ENCODE measurements around the gene GTF3C5. TPM values are rescaled to one million over a fixed set of nuclear protein-coding genes. Genes with fewer than 3 reads are reported as not detected.

The GTF3C5 gene
- total and polyA plus RNA-seq, 2 of the 4 experiments (the other 2 are of a cell fraction), result 49.1 to 52.3 TPM

- no peak overlapping the region for H3K4me3 ChIP-seq (ENCODE audit: insufficient read depth, low read depth, low read length)
- no peak for DNase-seq
- no peak overlapping the region for H3K4ac ChIP-seq (ENCODE audit: low read depth, low read length)
- in situ Hi-C loops (cut with MboI; ENCODE audit: low sequenced_read_pairs) (no loop called here), dilution Hi-C loops (cut with HindIII; ENCODE audit: low sequenced_read_pairs, unreplicated experiment) (no loop called here), intact Hi-C loops (cut with micrococcal nuclease) (no loop called here)
- H3K56ac ChIP-seq (ENCODE audit: extremely low read depth, insufficient read depth, low read length), result no peak overlapping the region
- H4K5ac ChIP-seq (ENCODE audit: low read depth, low read length), result no peak overlapping the region
- no peaks in the 10 kb centered on the region for H3K79me1 ChIP-seq (ENCODE audit: low read depth in 1 of 2, low read length in 2 of 2)
- no peak overlapping the region for H3K27ac ChIP-seq (ENCODE audit: insufficient read depth, low read length)
- H2BK120ac ChIP-seq (ENCODE audit: low read depth, low read length), result no peak overlapping the region
- ATAC-seq (ENCODE audit: low read depth), result no peak
- no peak overlapping the region for H3K4me2 ChIP-seq (ENCODE audit: low read depth, low read length)
- no peaks in the 10 kb centered on the region for H3K4me1 ChIP-seq (ENCODE audit: control insufficient read depth, insufficient read depth, low read length)
- no peak overlapping the region for H2AK5ac ChIP-seq (ENCODE audit: low read depth, low read length)
- POLR2A ChIA-PET (ENCODE audit: unreplicated experiment), result no interaction called here
- H4K8ac ChIP-seq (ENCODE audit: low read depth in 2 of 2, low read length in 2 of 2), result no peak overlapping the region
- no peak overlapping the region for H2BK15ac ChIP-seq (ENCODE audit: low read depth, low read length)
- no peaks in the 10 kb centered on the region for H3K27me3 ChIP-seq (ENCODE audit: control insufficient read depth, insufficient read depth, low read length)
- no peak overlapping the region for H3K14ac ChIP-seq (replicated peaks; ENCODE audit: low read depth, low read length)
- H2BK5ac ChIP-seq (ENCODE audit: low read depth, low read length, poor library complexity, severe bottlenecking), result no peak overlapping the region
- peaks cover 2% of the 10 kb centered on the region; the same call in 1 of the 2 replicates for H3K36me3 ChIP-seq (ENCODE audit: control insufficient read depth, insufficient read depth, low read length)
- CTCF ChIA-PET, result interaction anchor here (0.6 kb wide), 1 partner anchor 23 kb away, joined by 5 read pairs; no protein-coding TSS in a partner anchor
- 0 out of 2 replicates have a peak, but pooled peaks cover 3% of the 10 kb centered on the region for H3K9me1 ChIP-seq (ENCODE audit: insufficient read depth, low read length)
- no peaks in the 10 kb centered on the region; the same call in 1 of the 2 replicates for H4K20me1 ChIP-seq (ENCODE audit: insufficient read depth, low read length)
- WGBS, 2 experiments (ENCODE audit: extremely low coverage in 2 of 2, insufficient read length in 1 of 2), result 90% methylated on average over 4 of the region's 11 CpGs; no CpG with 5 or more reads in 1 of the 2 experiments
- H2BK20ac ChIP-seq (ENCODE audit: low read depth, low read length), result no peak overlapping the region
- no peak for TF ChIP-seq CEBPB (IDR thresholded peaks at IDR 0.05; ENCODE audit: low read depth, low read length)
- TF ChIP-seq RFX5 (IDR thresholded peaks at IDR 0.05; ENCODE audit: low read depth, low read length), result no peak
- no peak for TF ChIP-seq MXI1 (IDR thresholded peaks at IDR 0.05; ENCODE audit: borderline replicate concordance, low read depth, low read length)
- no peak for TF ChIP-seq USF2 (IDR thresholded peaks at IDR 0.05; ENCODE audit: low read depth, low read length)
- no peak for TF ChIP-seq MAFK (IDR thresholded peaks at IDR 0.05; ENCODE audit: low read depth, low read length)
- H3K18ac ChIP-seq (ENCODE audit: low read depth, low read length), result no peak overlapping the region
- no TSS peak for BruUV-seq (replicated peaks)
- H3K9me3 ChIP-seq (ENCODE audit: control insufficient read depth, insufficient read depth, low read length), result no peaks in the 10 kb centered on the region
- H3K9ac ChIP-seq (ENCODE audit: low read depth, low read length), result no peak overlapping the region
- H2AK9ac ChIP-seq (replicated peaks; ENCODE audit: low read depth, low read length, poor library complexity), result no peak overlapping the region
- H4K91ac ChIP-seq (ENCODE audit: insufficient read depth, low read depth, low read length), result no peak overlapping the region
- no peak overlapping the region for H2AFZ ChIP-seq (replicated peaks; ENCODE audit: low read length, poor library complexity)
- no peak overlapping the region for H3K23ac ChIP-seq (ENCODE audit: low read depth, low read length)
Measured at GRCh38 chr9:133067006-133067405, 36.2 kb downstream of the GTF3C5 start.
